Aorta (tissue), 5 donors: ENCODE measurements around the gene AQP7. TPM values are rescaled to one million over a fixed set of nuclear protein-coding genes. Genes with fewer than 3 reads are reported as not detected.

ENCODE experiments used
- ATAC-seq: fragments of 200-7000 bp; cut with Tn5 transposase; one replicate; pipeline ENCODE4 v1.9.1; 2022; ENCODE audit warnings: moderate library complexity; ENCODE audit not compliant: low FRiP score
- DNase-seq, 2 donors: peaks; one replicate each; pipeline ENCODE4 v3.0.0-alpha.2; 2020
- H3K27ac ChIP-seq, 2 donors: one replicate each; pipeline ENCODE4 v1.5.1; 2013; ENCODE audit warnings: low read length in 2 of 2, mild to moderate bottlenecking in 2 of 2, moderate library complexity in 2 of 2, control low read depth in 1 of 2, inconsistent platforms in 1 of 2, low read depth in 1 of 2
- H3K27me3 ChIP-seq, 2 donors: one replicate each; pipeline ENCODE4 v1.6.1; 2013; ENCODE audit warnings: control low read depth in 1 of 2, low read length in 1 of 2, mild to moderate bottlenecking in 1 of 2, moderate library complexity in 1 of 2; ENCODE audit not compliant: insufficient read depth in 2 of 2, control insufficient read depth in 1 of 2
- H3K36me3 ChIP-seq, 2 donors: one replicate each; pipeline ENCODE4 v1.6.1; 2013; ENCODE audit warnings: control low read depth in 1 of 2, low read length in 1 of 2, mild to moderate bottlenecking in 1 of 2; ENCODE audit not compliant: insufficient read depth in 2 of 2, control insufficient read depth in 1 of 2
- H3K4me1 ChIP-seq, 2 donors: one replicate each; pipeline ENCODE4 v1.6.1; 2013; ENCODE audit warnings: low read length in 2 of 2, control low read depth in 1 of 2, mild to moderate bottlenecking in 1 of 2, moderate library complexity in 1 of 2; ENCODE audit not compliant: insufficient read depth in 2 of 2, control insufficient read depth in 1 of 2
- H3K4me3 ChIP-seq, 2 donors: one replicate each; pipeline ENCODE4 v1.5.1; 2013; ENCODE audit warnings: low read length in 2 of 2, control low read depth in 1 of 2, mild to moderate bottlenecking in 1 of 2
- H3K9me3 ChIP-seq: one replicate; pipeline ENCODE4 v1.6.1; 2013; ENCODE audit warnings: mild to moderate bottlenecking, low read length; ENCODE audit not compliant: control insufficient read depth
- WGBS, 2 donors: extraction: QIAGEN DNeasy Blood & Tissue Kit; methylation state at CpG; one replicate each; pipeline ENCODE4 v1.1.7; 2013; 5-methylcytosine and 5-hydroxymethylcytosine counted together
- intact Hi-C, 2 donors: fragments of 100-400 bp; cut with DNase I; formaldehyde crosslinking; loops; one replicate each; pipeline versions ENCODE4 v1.14.2 to v1.15.0; 2022
- polyA plus RNA-seq, 2 donors: library from polyadenylated mRNA; stranded (reverse); fragments of 200-250 nt; gene quantifications; one replicate each; pipeline ENCODE4 v1.2.3, GENCODE V29; 2013
- total RNA-seq, 2 donors: library from RNA; stranded (reverse); fragmentation: NEBNext Ultra II Directional; extraction: Animal tissue kit (Norgen Biotek cat#: 25700); gene quantifications; one replicate each; pipeline ENCODE4 v1.2.1, GENCODE V29; 2021
- donor health status: healthy with polysubstance abuse.
- donor health status: Bipolar disorder and iron deficiency.
- donor health status: DM: no; HTN: no; CAD: no.
- donor health status: DM: no; HTN: no; CAD: no.
- donor health status: DM: yes; HTN: yes; CAD: no.

AQP7 gene
- total and polyA plus RNA-seq, 4 donors = 1.4 to 12.0 (median 5.9) TPM

DNA sequence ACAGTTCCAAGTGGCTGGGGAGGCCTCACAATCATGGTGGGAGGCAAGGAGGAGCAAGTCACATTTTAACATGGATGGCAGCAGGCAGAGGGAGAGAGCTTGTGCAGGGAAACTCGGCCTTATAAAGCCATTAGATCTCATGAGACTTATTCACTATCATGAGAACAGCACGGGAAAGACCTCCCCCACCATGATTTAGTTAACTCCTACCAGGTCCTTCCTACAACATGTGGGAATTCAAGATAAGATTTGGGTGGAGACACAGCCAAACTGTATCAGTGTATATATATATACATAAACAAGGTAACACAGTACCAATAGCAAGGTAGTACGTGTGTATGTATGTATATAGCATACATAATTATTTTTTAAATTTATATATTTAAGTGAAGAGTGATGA lies 61.2 kb downstream of the AQP7 start:
- Histone ChIP-seq H3K27ac (no peak overlapping the region), H3K27me3 (no peaks in the 10 kb centered on the region), H3K36me3 (peaks cover 8 to 13% of the 10 kb centered on the region in 2 donors), H3K4me3 (no peak overlapping the region), H3K9me3 (no peaks in the 10 kb centered on the region), H3K4me1 (no peaks in the 10 kb centered on the region)
- ATAC-seq = no peak
- DNase-seq = no peak
- intact Hi-C loops = loop anchor here in 1 of 2 donors (5.0 kb wide), 1 partner anchor 34 kb away; no protein-coding TSS in a partner anchor
- WGBS, 2 donors = 94 to 99% methylated on average over 3 of the region's 3 CpGs

DNA sequence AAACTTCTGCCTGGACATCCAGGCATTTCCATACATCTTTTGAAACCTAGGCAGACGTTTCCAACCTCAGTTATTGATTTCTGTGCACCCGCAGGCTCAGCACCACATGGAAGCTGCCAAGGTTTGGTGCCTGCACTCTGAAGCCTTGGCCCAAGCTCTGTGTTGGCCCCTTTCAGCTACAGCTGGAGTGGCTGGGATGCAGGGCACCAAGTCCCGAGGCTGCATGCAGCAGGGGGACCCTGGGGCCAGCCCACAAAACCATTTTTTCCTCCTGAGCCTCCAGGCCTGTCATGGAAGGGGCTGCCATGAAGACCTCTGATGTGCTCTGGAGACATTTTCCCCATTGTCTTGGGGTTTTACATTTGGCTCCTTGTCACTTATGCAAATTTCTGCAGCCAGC lies 62.2 kb downstream of the AQP7 start:
- H3K4me1 ChIP-seq = no peaks in the 10 kb centered on the region
- no peak overlapping the region for H3K4me3 ChIP-seq
- no peaks in the 10 kb centered on the region for H3K27me3 ChIP-seq
- DNase-seq = no peak
- intact Hi-C loops = loop anchor here in 1 of 2 donors (5.0 kb wide), 1 partner anchor 33 kb away; no protein-coding TSS in a partner anchor
- H3K36me3 ChIP-seq = peaks cover 5 to 8% of the 10 kb centered on the region in 2 donors
- H3K27ac ChIP-seq = no peak overlapping the region
- no peaks in the 10 kb centered on the region for H3K9me3 ChIP-seq
- WGBS, 2 donors = 96 to 98% methylated on average over 3 of the region's 3 CpGs
- no peak for ATAC-seq

Other genes with a start within 250 kb of the AQP7 start
- 10 to 100 TPM; 74.5 to 95.6 TPM for gene B4GALT1, start 235.2 kb downstream of the AQP7 start, total RNA-seq
- 10 to 100 TPM; 15.2 to 36.0 TPM for gene B4GALT1, start 235.2 kb downstream of the AQP7 start, polyA plus RNA-seq
- not detected for gene SPINK4, start 162.4 kb downstream of the AQP7 start, total RNA-seq
- gene SPINK4, start 162.4 kb downstream of the AQP7 start, polyA plus RNA-seq = 100 to 1,000 TPM in 1 of 2 donors, not detected in 1; 129 TPM
- 10 to 100 TPM; 60.4 to 82.0 TPM for gene BAG1, start 137.9 kb downstream of the AQP7 start, total RNA-seq
- gene BAG1, start 137.9 kb downstream of the AQP7 start, polyA plus RNA-seq = 100 to 1,000 TPM; 104 to 190 TPM
- 10 to 100 TPM; 53.1 to 59.0 TPM for gene CHMP5, start 137.5 kb downstream of the AQP7 start, total RNA-seq
- gene CHMP5, start 137.5 kb downstream of the AQP7 start, polyA plus RNA-seq = 100 to 1,000 TPM in 1 of 2 donors, 10 to 100 TPM in 1; 71.1 to 141 TPM
- gene NFX1, start 112.1 kb downstream of the AQP7 start, total RNA-seq = 10 to 100 TPM; 35.8 to 38.3 TPM
- gene NFX1, start 112.1 kb downstream of the AQP7 start, polyA plus RNA-seq = 10 to 100 TPM; 21.4 to 23.5 TPM
- 1 to 10 TPM; 2.8 to 6.0 TPM for gene AQP3, start 45.0 kb upstream of the AQP7 start, total RNA-seq
- gene AQP3, start 45.0 kb upstream of the AQP7 start, polyA plus RNA-seq = 1 to 10 TPM; 2.8 to 9.3 TPM
- 10 to 100 TPM; 20.2 to 24.3 TPM for gene NOL6, start 71.4 kb upstream of the AQP7 start, total RNA-seq
- 10 to 100 TPM in 1 of 2 donors, 1 to 10 TPM in 1; 5.9 to 26.5 TPM for gene NOL6, start 71.4 kb upstream of the AQP7 start, polyA plus RNA-seq
- gene ANKRD18B, start 121.7 kb upstream of the AQP7 start, total RNA-seq = not detected
- gene ANKRD18B, start 121.7 kb upstream of the AQP7 start, polyA plus RNA-seq = not detected